HG02970 (cell line): ENCODE measurements around the gene MC5R.
A peak's percentile ranks its signal among the peaks of the same experiment; 100 is the strongest.

Source experiments
- ATAC-seq: cut with Tn5 transposase; IDR thresholded peaks from one replicate; pipeline ENCODE4 v1.9.1; 2021; ENCODE audit warnings: mild to moderate bottlenecking, moderate library complexity, moderate number of reproducible peaks; ENCODE audit not compliant: unreplicated experiment, low FRiP score

MC5R gene

GRCh38 chr18:13823707-13824395 is at the start of gene MC5R:
Gene MC5R (plus strand): TSS chr18:13824149. CDS start chr18:13825766, 1,617 bp downstream.
- peak; percentile 79 for ATAC-seq

DNA sequence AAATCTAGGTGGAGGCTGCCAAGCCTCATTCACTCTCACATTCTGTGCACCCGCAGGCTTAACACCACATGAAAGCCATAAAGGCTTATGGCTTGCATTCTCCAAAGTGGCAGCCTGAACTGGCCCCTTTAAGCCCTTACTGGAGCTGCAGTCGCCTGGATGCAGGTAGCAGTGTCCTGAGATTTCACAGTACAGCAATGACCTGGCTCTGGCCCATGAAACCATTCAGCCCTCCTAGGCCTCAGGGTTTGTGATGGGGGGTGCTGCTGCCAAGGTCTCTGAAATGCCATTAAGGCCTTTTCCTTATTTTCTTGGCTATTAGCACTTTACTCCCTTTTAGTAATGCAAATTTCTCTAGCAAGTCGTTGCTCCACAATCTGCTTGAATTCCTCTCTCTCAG is 48.9 kb upstream of the MC5R start:
- ATAC-seq = no peak

GRCh38 chr18:13791181-13791580 is 32.8 kb upstream of the MC5R start:
- no peak for ATAC-seq

- ATAC-seq = no peak
These were observed 30.1 kb upstream of the MC5R start for GRCh38 chr18:13793819-13794218.

DNA sequence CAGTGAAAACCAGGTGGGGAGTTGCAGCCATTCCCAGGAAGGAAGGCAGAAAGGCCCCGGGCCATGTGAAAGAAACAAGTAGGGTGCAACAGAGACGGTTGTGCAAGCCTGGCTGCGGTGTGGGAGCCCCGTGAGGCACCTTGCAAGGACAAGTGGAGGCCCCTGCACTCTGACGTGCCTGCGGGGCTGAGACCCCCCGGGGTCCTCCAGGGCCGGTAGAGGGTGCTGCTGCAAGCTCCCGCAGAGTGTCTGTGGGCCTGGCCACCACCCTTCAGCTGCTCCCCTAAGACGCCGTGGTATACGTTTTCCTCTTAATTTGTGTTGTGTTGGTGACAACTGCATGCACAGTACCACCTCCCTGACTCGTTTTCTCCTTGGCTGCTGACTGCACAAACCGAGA is 27.4 kb upstream of the MC5R start:
- no peak for ATAC-seq

DNA sequence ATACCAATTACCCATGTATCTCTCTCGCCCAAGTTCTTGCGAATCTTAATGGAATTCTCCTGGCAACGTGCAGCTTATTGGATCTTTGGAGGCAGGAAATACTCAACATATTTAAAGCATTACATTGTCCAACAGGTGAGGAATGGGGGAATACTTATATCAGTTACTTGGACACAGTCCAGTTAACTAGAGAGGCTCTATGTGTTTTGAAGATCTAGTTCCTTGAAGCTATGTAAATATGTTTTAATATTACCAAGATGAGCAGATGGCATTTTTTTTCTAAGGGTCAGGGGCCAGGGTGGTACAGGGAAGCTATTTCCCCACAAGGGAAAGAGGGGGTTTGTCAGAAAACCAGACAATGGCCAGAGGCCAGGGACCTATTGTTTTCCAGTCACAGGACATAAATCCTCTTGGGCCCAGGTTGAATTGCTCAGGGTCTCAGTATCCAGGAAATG is 26.8 kb upstream of the MC5R start:
- no peak for ATAC-seq

GRCh38 chr18:13799396-13799795 is 24.6 kb upstream of the MC5R start:
- no peak for ATAC-seq

- no peak for ATAC-seq
These were observed 23.3 kb upstream of the MC5R start for GRCh38 chr18:13800505-13801259.

GRCh38 chr18:13801260-13801601 is 22.7 kb upstream of the MC5R start:
- no peak for ATAC-seq

DNA sequence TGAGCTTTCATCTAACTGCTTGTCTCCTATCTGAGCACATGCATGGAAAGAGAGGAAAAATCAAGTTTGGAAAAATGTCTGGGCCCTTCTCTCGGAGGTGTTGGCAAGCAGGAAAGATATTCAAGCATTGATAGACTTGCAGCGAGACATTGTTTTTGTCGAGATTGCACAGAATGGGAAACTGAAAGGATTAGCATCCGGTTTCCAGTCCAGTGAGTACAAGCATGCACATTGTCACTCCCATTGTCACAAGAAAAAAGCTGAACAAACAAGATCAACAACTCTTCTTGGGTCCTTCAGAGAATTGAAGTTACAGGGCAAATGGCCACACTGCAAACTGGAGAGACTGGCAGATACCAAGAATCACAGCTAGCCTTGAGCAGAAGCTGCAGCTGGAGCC is 19.6 kb upstream of the MC5R start:
- ATAC-seq = no peak

DNA sequence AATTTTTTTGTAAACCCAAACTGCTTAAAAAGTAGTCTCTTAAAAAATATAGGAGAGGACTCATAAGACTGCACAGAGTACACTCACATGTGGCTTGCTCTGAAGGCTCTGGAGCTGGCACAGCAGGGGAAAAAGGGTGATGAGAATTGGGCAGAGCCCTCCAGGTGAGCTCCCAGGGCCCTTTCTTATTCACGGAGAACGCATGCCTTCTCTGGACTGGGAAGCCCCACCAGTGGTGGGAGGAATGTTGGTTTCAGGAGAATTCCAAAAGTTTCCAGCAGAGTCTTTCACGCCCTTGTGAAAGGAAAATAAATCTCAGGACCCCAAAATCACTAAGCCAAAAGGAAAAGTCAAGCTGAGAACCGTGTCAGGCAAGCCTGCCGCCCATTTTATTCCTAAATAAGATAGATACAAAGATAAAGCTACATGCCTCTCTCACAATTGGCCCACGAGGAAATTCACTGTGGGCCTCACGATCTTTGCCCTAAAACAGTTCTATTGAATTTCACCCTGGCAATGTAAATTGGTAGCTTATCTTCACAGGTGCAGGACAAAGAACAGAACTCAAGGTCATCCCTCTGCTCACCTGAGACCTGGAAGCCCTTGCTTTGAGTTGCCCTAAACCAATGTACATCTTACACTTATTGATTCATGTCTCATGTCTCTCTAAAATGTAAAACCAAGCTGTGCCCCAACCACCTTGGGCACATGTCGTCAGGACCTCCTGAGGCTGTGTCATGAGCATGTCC is 15.5 kb upstream of the MC5R start:
- ATAC-seq = no peak

DNA sequence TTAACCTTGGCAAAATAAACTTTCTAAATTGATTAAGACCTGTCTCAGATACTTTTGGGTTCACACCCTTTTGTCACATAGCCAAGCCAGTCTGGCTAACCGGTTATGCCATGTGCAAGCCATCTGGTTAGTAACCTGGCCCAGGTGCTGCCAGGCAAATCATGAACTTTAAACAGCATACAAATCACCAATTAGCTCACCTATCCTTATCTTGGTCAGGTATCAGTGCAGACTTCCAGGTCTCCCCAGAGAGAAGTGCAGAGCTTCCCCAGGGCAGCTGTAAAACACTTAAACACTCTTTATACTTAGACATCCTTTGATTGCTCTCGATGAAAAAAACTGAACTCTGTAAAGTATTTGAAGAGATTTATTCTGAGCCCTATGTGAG is 14.9 kb upstream of the MC5R start:
- no peak for ATAC-seq

- ATAC-seq = no peak
These were observed 14.3 kb upstream of the MC5R start for GRCh38 chr18:13809531-13810255.

- no peak for ATAC-seq
These were observed 12.9 kb upstream of the MC5R start for GRCh38 chr18:13810950-13811485.

- ATAC-seq = no peak
These were observed 12.0 kb upstream of the MC5R start for GRCh38 chr18:13811993-13812392.

DNA sequence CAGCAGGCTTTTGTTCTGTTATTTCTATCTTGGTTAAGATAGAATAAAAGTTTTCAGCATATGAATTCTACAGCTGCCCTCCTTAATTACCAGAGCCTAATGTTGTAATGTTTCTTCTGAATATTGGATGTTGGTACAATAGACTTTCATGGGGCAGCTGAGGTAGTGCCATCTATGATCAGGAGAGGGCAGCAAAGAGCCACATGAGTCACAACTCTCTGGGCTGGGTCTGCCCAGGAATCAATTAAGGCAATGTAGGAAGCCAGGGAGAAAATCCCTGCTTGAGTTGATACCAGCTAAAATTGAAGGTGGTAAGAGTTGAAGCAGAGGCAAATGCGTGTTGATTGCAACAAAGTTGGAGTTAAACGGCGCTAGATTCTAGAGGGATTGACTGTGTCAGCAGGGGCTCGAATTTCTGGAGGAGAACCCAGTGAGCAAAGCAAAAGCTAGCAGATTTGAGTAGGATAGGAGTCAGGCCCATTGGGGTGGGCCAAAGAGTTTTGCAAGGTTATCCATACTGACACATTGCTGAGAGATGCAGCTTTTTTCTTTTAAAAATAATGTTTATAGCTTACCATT is 10.6 kb upstream of the MC5R start:
- ATAC-seq = no peak

DNA sequence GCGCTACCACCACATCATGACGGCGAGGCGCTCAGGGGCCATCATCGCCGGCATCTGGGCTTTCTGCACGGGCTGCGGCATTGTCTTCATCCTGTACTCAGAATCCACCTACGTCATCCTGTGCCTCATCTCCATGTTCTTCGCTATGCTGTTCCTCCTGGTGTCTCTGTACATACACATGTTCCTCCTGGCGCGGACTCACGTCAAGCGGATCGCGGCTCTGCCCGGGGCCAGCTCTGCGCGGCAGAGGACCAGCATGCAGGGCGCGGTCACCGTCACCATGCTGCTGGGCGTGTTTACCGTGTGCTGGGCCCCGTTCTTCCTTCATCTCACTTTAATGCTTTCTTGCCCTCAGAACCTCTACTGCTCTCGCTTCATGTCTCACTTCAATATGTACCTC is 2.3 kb downstream of the MC5R start:
- ATAC-seq = no peak

DNA sequence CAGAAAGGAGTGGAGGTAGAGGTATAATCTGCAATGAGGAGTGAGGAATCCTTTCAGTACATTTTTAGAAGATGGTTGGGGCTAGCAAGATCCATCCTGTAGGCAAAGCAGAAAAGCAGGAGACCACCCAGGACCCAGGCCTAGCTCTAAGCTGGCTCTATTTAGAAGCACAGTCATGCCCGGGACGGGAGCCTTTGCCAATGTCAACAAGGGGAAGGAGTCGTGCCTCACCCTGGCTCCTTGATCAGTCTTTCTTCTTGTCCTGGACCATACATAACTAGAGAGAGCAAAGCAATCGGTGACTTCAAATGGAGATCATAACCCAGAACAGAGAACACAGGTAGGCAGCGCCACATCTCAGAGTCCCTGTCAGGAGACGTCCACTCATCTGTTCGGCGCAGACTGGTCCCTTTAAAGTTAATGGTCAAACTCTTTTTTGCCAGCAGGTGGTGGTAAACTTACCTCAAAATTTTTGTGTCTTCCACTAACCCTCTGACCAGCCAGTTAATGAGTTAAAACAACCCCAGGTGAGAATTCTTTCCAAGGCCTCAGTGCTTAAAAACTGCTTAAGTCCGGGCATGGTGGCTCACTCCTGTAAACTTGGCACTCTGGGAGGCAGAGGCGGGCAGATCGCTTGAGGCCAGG is 8.0 kb downstream of the MC5R start:
- no peak for ATAC-seq

DNA sequence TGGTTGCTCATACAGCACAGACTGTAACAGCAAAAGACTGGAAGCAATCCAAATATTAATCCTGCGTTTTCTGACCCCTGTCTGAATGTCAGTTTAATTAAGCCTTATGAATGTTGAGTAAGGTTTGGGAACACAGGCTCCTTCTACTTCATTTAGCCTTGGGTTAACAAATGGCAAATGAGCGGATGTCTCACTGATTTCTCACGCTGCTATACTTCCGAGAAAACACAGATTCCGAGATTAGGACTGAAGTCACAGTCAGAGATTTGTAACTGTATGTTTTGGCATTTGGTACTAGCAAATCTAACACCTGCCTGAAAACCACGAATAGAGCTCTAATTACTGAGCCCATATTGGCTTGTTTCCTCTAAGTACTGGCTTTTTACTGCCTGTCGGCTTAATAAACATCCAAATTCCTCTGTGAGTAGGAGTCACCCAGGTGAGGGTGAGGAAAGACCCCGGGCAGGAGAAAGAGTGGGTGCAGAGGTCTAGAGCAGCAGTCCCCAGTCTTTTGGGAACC is 10.6 kb downstream of the MC5R start:
- ATAC-seq = no peak
